Tongue (tissue), 2 donors: ENCODE measurements around the gene HEPH. TPM values are rescaled to one million over a fixed set of nuclear protein-coding genes. Genes with fewer than 3 reads are reported as not detected.
A peak's percentile ranks its signal among the peaks of the same experiment; 100 is the strongest.
"Not testable (repeated sequence)": the region's sequence is repeated elsewhere in the genome, so short reads cannot be mapped to it uniquely, and the experiment has no call there.

Source experiments
- DNase-seq: peaks from one replicate; pipeline ENCODE4 v3.0.0-alpha.2; 2015
- total RNA-seq: library from RNA; depleted of rRNA; stranded (reverse); fragments of >200 nt; gene quantifications from one replicate; pipeline ENCODE4 v1.2.3, GENCODE V29; 2014

HEPH gene
- total RNA-seq, result 19.0 TPM

- peak; percentile 48 for DNase-seq
Observed at GRCh38 chrX:66163849-66164411, at the start of gene HEPH. HEPH (plus strand) TSS chrX:66164247; CDS start chrX:66170571, 6,324 bp downstream.

- DNase-seq, result not testable (repeated sequence)
Observed at GRCh38 chrX:66118722-66119121, 45.3 kb upstream of the HEPH start.

GRCh38 chrX:66121354-66121753, 42.7 kb upstream of the HEPH start:
- not testable (repeated sequence) for DNase-seq

GRCh38 chrX:66126662-66127061, 37.4 kb upstream of the HEPH start:
- no peak for DNase-seq

- DNase-seq, result no peak
Observed at GRCh38 chrX:66130469-66130868, 33.6 kb upstream of the HEPH start.

GRCh38 chrX:66135284-66135683, 28.8 kb upstream of the HEPH start:
- DNase-seq, result not testable (repeated sequence)

GRCh38 chrX:66142351-66142750, 21.7 kb upstream of the HEPH start:
- DNase-seq, result no peak

- DNase-seq, result no peak
Observed at GRCh38 chrX:66144258-66144657, 19.8 kb upstream of the HEPH start.

- no peak for DNase-seq
Observed at GRCh38 chrX:66149519-66149918, 14.5 kb upstream of the HEPH start.

- DNase-seq, result no peak
Observed at GRCh38 chrX:66150163-66150562, 13.9 kb upstream of the HEPH start.

- no peak for DNase-seq
Observed at GRCh38 chrX:66162331-66162822, 1.7 kb upstream of the HEPH start.

- no peak for DNase-seq
Observed at GRCh38 chrX:66163447-66163846, 600 bp upstream of the HEPH start.

GRCh38 chrX:66164470-66164869, 423 bp downstream of the HEPH start:
- DNase-seq, result peak; percentile 10

GRCh38 chrX:66164931-66165330, 884 bp downstream of the HEPH start:
- peak; percentile 0 for DNase-seq

- no peak for DNase-seq
Observed at GRCh38 chrX:66166671-66167070, 2.6 kb downstream of the HEPH start.

GRCh38 chrX:66167431-66167830, 3.4 kb downstream of the HEPH start:
- peak; percentile 10 for DNase-seq

- no peak for DNase-seq
Observed at GRCh38 chrX:66176134-66176533, 12.1 kb downstream of the HEPH start.

- no peak for DNase-seq
Observed at GRCh38 chrX:66191563-66191962, 27.5 kb downstream of the HEPH start.

GRCh38 chrX:66193821-66194220, 29.8 kb downstream of the HEPH start:
- no peak for DNase-seq

GRCh38 chrX:66200050-66200664, 36.1 kb downstream of the HEPH start:
- DNase-seq, result no peak

- peak; percentile 1 for DNase-seq
Observed at GRCh38 chrX:66200855-66201795, 37.1 kb downstream of the HEPH start.

GRCh38 chrX:66203114-66203513, 39.1 kb downstream of the HEPH start:
- DNase-seq, result no peak

- DNase-seq, result no peak
Observed at GRCh38 chrX:66221856-66222255, 57.8 kb downstream of the HEPH start.
